Vagina (tissue), 2 donors: ENCODE data around the gene ANKS1B. TPM values are rescaled to one million over a fixed set of nuclear protein-coding genes. Genes with fewer than 3 reads are reported as not detected.

Experiments
- DNase-seq, 2 donors: peaks; one replicate each; pipeline ENCODE4 v3.0.0-alpha.2; 2017; ENCODE audit errors: extremely low spot score in 2 of 2
- H3K27ac ChIP-seq: fragments of 200-600 bp; sonication (generic); one replicate; pipeline ENCODE4 v1.5.1; 2019
- H3K27me3 ChIP-seq: fragments of 200-600 bp; sonication (generic); one replicate; pipeline ENCODE4 v1.5.1; 2019
- H3K36me3 ChIP-seq, 2 donors: fragments of 200-600 bp; sonication (generic); one replicate each; pipeline ENCODE4 v1.5.1; 2017 to 2019
- H3K4me1 ChIP-seq: fragments of 200-600 bp; sonication (generic); one replicate; pipeline ENCODE4 v1.5.1; 2019
- H3K4me3 ChIP-seq, 2 donors: fragments of 200-600 bp; sonication (generic); 1 replicate in 1 of 2; 2 replicates in 1 of 2; pipeline ENCODE4 v1.5.1; 2016 to 2019
- H3K9me3 ChIP-seq: fragments of 200-600 bp; sonication (generic); one replicate; pipeline ENCODE4 v1.5.1; 2019
- POLR2A ChIP-seq, 2 donors: fragments of 450-650 bp; IDR thresholded peaks; one replicate each; pipeline ENCODE4 v1.6.1; 2017; ENCODE audit warnings: antibody characterized with exemption in 2 of 2, mild to moderate bottlenecking in 2 of 2, moderate library complexity in 2 of 2
- POLR2AphosphoS5 ChIP-seq, 2 donors: sonication (generic); formaldehyde crosslinking; IDR thresholded peaks; one replicate each; pipeline ENCODE4 v1.9.0; 2017; ENCODE audit warnings: antibody characterized with exemption in 2 of 2, mild to moderate bottlenecking in 2 of 2, low read depth in 1 of 2; ENCODE audit not compliant: insufficient read depth in 1 of 2
- intact Hi-C: fragments of 100-400 bp; cut with DNase I; formaldehyde crosslinking; loops from one replicate; pipeline ENCODE4 v1.15.1; 2023
- total RNA-seq: library from RNA; depleted of rRNA; stranded (reverse); fragments of >200 nt; gene quantifications from one replicate; pipeline ENCODE4 v1.2.3, GENCODE V29; 2016
- TF ChIP-seq, protein P1 (sequence below), 3 experiments: fragments of 450-650 bp in 2 of 3; fragments of 200-600 bp in 1 of 3; sonication (generic) in 1 of 3; IDR thresholded peaks; one replicate each; pipeline ENCODE4 v1.5.1; 2017 to 2019; ENCODE audit warnings: antibody characterized with exemption in 3 of 3, mild to moderate bottlenecking in 2 of 3, moderate library complexity in 2 of 3

The ANKS1B gene
- total RNA-seq, 1 donor from 2014 or later: 11.5 TPM

GRCh38 chr12:99386907-99387306, 597.8 kb downstream of the ANKS1B start:
- no peak for TF ChIP-seq POLR2A (IDR thresholded peaks at IDR 0.05)
- TF ChIP-seq, protein P1, sequence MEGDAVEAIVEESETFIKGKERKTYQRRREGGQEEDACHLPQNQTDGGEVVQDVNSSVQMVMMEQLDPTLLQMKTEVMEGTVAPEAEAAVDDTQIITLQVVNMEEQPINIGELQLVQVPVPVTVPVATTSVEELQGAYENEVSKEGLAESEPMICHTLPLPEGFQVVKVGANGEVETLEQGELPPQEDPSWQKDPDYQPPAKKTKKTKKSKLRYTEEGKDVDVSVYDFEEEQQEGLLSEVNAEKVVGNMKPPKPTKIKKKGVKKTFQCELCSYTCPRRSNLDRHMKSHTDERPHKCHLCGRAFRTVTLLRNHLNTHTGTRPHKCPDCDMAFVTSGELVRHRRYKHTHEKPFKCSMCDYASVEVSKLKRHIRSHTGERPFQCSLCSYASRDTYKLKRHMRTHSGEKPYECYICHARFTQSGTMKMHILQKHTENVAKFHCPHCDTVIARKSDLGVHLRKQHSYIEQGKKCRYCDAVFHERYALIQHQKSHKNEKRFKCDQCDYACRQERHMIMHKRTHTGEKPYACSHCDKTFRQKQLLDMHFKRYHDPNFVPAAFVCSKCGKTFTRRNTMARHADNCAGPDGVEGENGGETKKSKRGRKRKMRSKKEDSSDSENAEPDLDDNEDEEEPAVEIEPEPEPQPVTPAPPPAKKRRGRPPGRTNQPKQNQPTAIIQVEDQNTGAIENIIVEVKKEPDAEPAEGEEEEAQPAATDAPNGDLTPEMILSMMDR (IDR thresholded peaks at IDR 0.05): no peak
- no peak for TF ChIP-seq POLR2AphosphoS5 (IDR thresholded peaks at IDR 0.05; ENCODE audit: insufficient read depth in 1 of 2, low read depth in 1 of 2)

GRCh38 chr12:99383258-99383657, 601.5 kb downstream of the ANKS1B start:
- no peaks in the 10 kb centered on the region for H3K36me3 ChIP-seq
- no peaks in the 10 kb centered on the region for H3K4me1 ChIP-seq
- no peaks in the 10 kb centered on the region for H3K27me3 ChIP-seq
- TF ChIP-seq POLR2AphosphoS5 (IDR thresholded peaks at IDR 0.05; ENCODE audit: insufficient read depth in 1 of 2, low read depth in 1 of 2) (no peak), POLR2A (IDR thresholded peaks at IDR 0.05) (no peak)
- TF ChIP-seq, protein P1 (IDR thresholded peaks at IDR 0.05): no peak
- H3K4me3 ChIP-seq: no peak overlapping the region
- DNase-seq: no peak
- no peaks in the 10 kb centered on the region for H3K9me3 ChIP-seq
- no peak overlapping the region for H3K27ac ChIP-seq
- intact Hi-C loops: no loop called here

More at GRCh38 chr12:99386907-99387306, 597.8 kb downstream of the ANKS1B start:
- H3K36me3 ChIP-seq: no peaks in the 10 kb centered on the region
- intact Hi-C loops: no loop called here
- no peaks in the 10 kb centered on the region for H3K4me1 ChIP-seq
- H3K27ac ChIP-seq: no peak overlapping the region
- H3K9me3 ChIP-seq: no peaks in the 10 kb centered on the region
- H3K27me3 ChIP-seq: no peaks in the 10 kb centered on the region
- no peak overlapping the region for H3K4me3 ChIP-seq
- no peak for DNase-seq

- Histone ChIP-seq H3K36me3 (no peaks in the 10 kb centered on the region), H3K4me3 (no peak overlapping the region), H3K4me1 (no peaks in the 10 kb centered on the region), H3K9me3 (no peaks in the 10 kb centered on the region), H3K27ac (no peak overlapping the region), H3K27me3 (no peaks in the 10 kb centered on the region)
- intact Hi-C loops: no loop called here
- TF ChIP-seq POLR2A (IDR thresholded peaks at IDR 0.05) (no peak), POLR2AphosphoS5 (IDR thresholded peaks at IDR 0.05; ENCODE audit: insufficient read depth in 1 of 2, low read depth in 1 of 2) (no peak)
- TF ChIP-seq, protein P1 (IDR thresholded peaks at IDR 0.05): no peak
- no peak for DNase-seq
Observed at GRCh38 chr12:99381992-99382391, 602.7 kb downstream of the ANKS1B start.

GRCh38 chr12:99380701-99381100, 604.0 kb downstream of the ANKS1B start:
- H3K27me3 ChIP-seq: no peaks in the 10 kb centered on the region
- H3K4me1 ChIP-seq: no peaks in the 10 kb centered on the region
- no peaks in the 10 kb centered on the region for H3K9me3 ChIP-seq
- no peak for DNase-seq
- intact Hi-C loops: no loop called here
- H3K27ac ChIP-seq: no peak overlapping the region
- no peak overlapping the region for H3K4me3 ChIP-seq
- H3K36me3 ChIP-seq: no peaks in the 10 kb centered on the region
- TF ChIP-seq, protein P1 (IDR thresholded peaks at IDR 0.05): no peak
- no peak for TF ChIP-seq POLR2A (IDR thresholded peaks at IDR 0.05)
- TF ChIP-seq POLR2AphosphoS5 (IDR thresholded peaks at IDR 0.05; ENCODE audit: insufficient read depth in 1 of 2, low read depth in 1 of 2): no peak

DNA sequence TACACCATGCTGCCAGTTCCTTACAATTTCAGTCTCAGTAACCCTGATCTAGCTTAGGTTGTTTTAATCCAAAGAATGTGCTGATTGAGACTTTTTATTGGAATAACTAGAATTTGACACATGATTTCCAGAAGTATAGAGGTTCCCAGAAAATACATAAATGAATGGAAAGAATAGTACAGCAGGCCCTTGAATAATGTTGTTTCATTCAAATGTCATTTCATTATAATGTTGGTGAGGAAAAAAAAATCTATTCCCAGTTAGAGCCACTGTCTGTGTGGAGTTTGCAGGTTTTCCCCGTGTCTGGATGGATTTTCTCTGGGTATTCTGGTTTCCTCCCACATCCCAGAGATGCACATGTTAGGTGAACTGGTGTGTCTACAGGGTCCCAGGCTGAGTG, 610.7 kb downstream of the ANKS1B start:
- no peaks in the 10 kb centered on the region for H3K27me3 ChIP-seq
- no peak for DNase-seq
- peaks cover 6% of the 10 kb centered on the region for H3K4me1 ChIP-seq
- intact Hi-C loops: no loop called here
- no peak overlapping the region for H3K27ac ChIP-seq
- TF ChIP-seq, protein P1 (IDR thresholded peaks at IDR 0.05): no peak
- TF ChIP-seq POLR2AphosphoS5 (IDR thresholded peaks at IDR 0.05; ENCODE audit: insufficient read depth in 1 of 2, low read depth in 1 of 2): no peak
- no peak for TF ChIP-seq POLR2A (IDR thresholded peaks at IDR 0.05)
- no peaks in the 10 kb centered on the region for H3K9me3 ChIP-seq
- no peaks in the 10 kb centered on the region for H3K36me3 ChIP-seq
- no peak overlapping the region for H3K4me3 ChIP-seq
